ENCODE results near the gene FMN1.

Gene FMN1

DNA sequence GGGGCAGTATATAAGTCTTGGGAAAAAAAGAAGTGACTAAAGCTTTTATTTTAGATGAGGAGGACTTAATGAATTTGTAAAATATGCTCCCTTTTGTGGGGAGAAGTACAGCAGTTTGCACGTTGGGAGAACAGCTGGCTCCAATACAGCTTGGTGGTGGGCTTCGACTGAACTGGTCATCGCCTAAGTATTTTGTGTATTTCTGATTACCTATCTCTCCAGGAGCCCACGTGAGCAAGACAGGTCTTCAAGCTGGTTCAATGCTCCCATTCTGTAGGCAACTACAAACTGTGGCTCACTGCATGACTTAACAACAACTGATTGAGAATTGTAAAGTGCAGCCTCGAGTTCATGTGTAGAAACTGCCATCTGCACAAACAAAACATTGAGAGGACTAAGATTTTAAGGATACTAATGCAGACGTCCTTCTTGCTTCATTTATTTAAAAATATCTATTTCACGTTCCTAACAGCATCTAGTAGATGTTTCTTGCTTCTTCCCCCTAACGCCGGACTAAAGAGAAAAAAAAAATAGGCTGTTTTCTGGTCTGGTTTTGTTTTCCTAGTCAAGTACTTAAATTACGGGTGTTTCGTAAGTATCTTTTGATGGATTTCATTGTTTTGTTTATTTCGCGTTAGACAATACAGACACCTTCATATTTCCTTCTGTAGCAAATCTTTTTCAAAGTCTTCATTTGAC lies 478.1 kb downstream of the FMN1 start:
- no peak for DNase-seq

Data from inflammatory macrophage (primary cell).